Measurements from ENCODE around the gene LSM3. TPM values are rescaled to one million over a fixed set of nuclear protein-coding genes. Genes with fewer than 3 reads are reported as not detected.

The LSM3 gene
- total RNA-seq, 2 donors from 2014 or later = 12.4 to 16.4 TPM

GRCh38 chr3:14206548-14207177 is 28.0 kb downstream of the LSM3 start:
- H3K4me3 ChIP-seq = no peak overlapping the region
- TF ChIP-seq CTCF (IDR thresholded peaks at IDR 0.05) = no peak
- no peak overlapping the region for H3K27ac ChIP-seq
- H3K36me3 ChIP-seq = no peaks in the 10 kb centered on the region
- H3K9ac ChIP-seq (ENCODE audit: low read depth in 2 of 2, low read length in 2 of 2) = no peak overlapping the region
- no peaks in the 10 kb centered on the region for H3K27me3 ChIP-seq
- no peak for DNase-seq
- H3K9me3 ChIP-seq = no peaks in the 10 kb centered on the region
- intact Hi-C loops (cut with DNase I) = no loop called here
- H3K4me1 ChIP-seq = no peaks in the 10 kb centered on the region

DNA sequence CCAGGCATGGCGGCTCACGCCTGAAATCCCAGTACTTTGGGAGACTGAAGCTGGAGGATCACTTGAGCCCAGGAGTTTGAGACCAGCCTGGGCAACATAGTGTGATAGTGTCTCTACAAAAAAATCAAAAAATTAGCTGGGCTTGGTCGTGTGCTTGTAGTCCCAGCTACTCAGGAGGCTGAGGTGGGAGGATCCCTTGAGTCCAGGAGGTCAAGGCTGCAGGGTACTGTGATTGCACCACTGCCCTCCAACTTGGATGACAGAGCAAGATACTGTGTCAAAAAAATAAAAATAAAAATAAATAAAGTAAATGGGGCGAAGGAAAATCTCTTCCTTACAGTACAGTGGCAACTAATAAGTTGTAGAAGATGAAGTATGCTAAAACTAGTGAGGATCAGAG is 29.6 kb downstream of the LSM3 start:
- intact Hi-C loops (cut with DNase I) = no loop called here
- H3K4me1 ChIP-seq = no peaks in the 10 kb centered on the region

GRCh38 chr3:14208977-14209394 is 30.4 kb downstream of the LSM3 start:
- Histone ChIP-seq H3K27me3 (no peaks in the 10 kb centered on the region), H3K9ac (ENCODE audit: low read depth in 2 of 2, low read length in 2 of 2) (no peak overlapping the region), H3K9me3 (no peaks in the 10 kb centered on the region), H3K36me3 (no peaks in the 10 kb centered on the region), H3K27ac (no peak overlapping the region), H3K4me3 (no peak overlapping the region), H3K4me1 (no peaks in the 10 kb centered on the region)
- TF ChIP-seq CTCF (IDR thresholded peaks at IDR 0.05) = no peak
- DNase-seq = no peak
- intact Hi-C loops (cut with DNase I) = no loop called here

More for the DNA sequence above, 29.6 kb downstream of the LSM3 start:
- Histone ChIP-seq H3K27ac (no peak overlapping the region), H3K36me3 (no peaks in the 10 kb centered on the region), H3K9me3 (no peaks in the 10 kb centered on the region), H3K9ac (ENCODE audit: low read depth in 2 of 2, low read length in 2 of 2) (no peak overlapping the region), H3K27me3 (no peaks in the 10 kb centered on the region), H3K4me3 (no peak overlapping the region)
- no peak for DNase-seq
- TF ChIP-seq CTCF (IDR thresholded peaks at IDR 0.05) = no peak

GRCh38 chr3:14209581-14210289 is 31.1 kb downstream of the LSM3 start:
- H3K27ac ChIP-seq = no peak overlapping the region
- H3K9me3 ChIP-seq = no peaks in the 10 kb centered on the region
- no peak for DNase-seq
- no peak overlapping the region for H3K9ac ChIP-seq (ENCODE audit: low read depth in 2 of 2, low read length in 2 of 2)
- no peaks in the 10 kb centered on the region for H3K27me3 ChIP-seq
- H3K36me3 ChIP-seq = no peaks in the 10 kb centered on the region
- intact Hi-C loops (cut with DNase I) = no loop called here
- H3K4me1 ChIP-seq = no peaks in the 10 kb centered on the region
- H3K4me3 ChIP-seq = no peak overlapping the region
- TF ChIP-seq CTCF (IDR thresholded peaks at IDR 0.05) = no peak

GRCh38 chr3:14210290-14210688 is 31.7 kb downstream of the LSM3 start:
- no peak overlapping the region for H3K27ac ChIP-seq
- no peak for TF ChIP-seq CTCF (IDR thresholded peaks at IDR 0.05)
- H3K27me3 ChIP-seq = no peaks in the 10 kb centered on the region
- DNase-seq = no peak
- H3K9me3 ChIP-seq = no peaks in the 10 kb centered on the region
- H3K4me3 ChIP-seq = no peak overlapping the region
- intact Hi-C loops (cut with DNase I) = no loop called here
- H3K4me1 ChIP-seq = no peaks in the 10 kb centered on the region
- no peak overlapping the region for H3K9ac ChIP-seq (ENCODE audit: low read depth in 2 of 2, low read length in 2 of 2)
- no peaks in the 10 kb centered on the region for H3K36me3 ChIP-seq

Data from colonic mucosa (tissue), 4 donors.